ENCODE data around the gene AGAP3. TPM values are rescaled to one million over a fixed set of nuclear protein-coding genes. Genes with fewer than 3 reads are reported as not detected.
A peak's percentile ranks its signal among the peaks of the same experiment; 100 is the strongest.

AGAP3 gene
- total and polyA plus RNA-seq, 4 donors: 3.9 to 27.0 (median 17.6) TPM

- Histone ChIP-seq H3K36me3 (ENCODE audit: control insufficient read depth in 4 of 4, insufficient read depth in 3 of 4, low read depth in 1 of 4, low read length in 3 of 4) (peaks cover 0 to 1% (median 0%) of the 10 kb centered on the region in 4 donors), H3K4me3 (ENCODE audit: low read depth in 1 of 3, low read length in 3 of 3) (no peak overlapping the region), H3K27ac (ENCODE audit: low read depth in 1 of 2, low read length in 2 of 2) (peak overlapping the region; percentile 77 to 93), H3K27me3 (ENCODE audit: control insufficient read depth in 4 of 4, insufficient read depth in 4 of 4, low read length in 3 of 4) (no peaks in the 10 kb centered on the region), H3K9ac (ENCODE audit: low read depth in 1 of 2, low read length in 2 of 2) (no peak overlapping the region), H3K4me1 (ENCODE audit: control insufficient read depth in 4 of 4, insufficient read depth in 4 of 4, low read length in 3 of 4) (peaks cover 20 to 64% (median 49%) of the 10 kb centered on the region in 4 donors), H3K9me3 (ENCODE audit: control insufficient read depth in 4 of 4, low read length in 3 of 4) (no peaks in the 10 kb centered on the region)
- DNase-seq (ENCODE audit: low spot score): no peak
- TF ChIP-seq FOXA1 (IDR thresholded peaks at IDR 0.05): no peak
- no peak for TF ChIP-seq RAD21 (IDR thresholded peaks at IDR 0.05)
- no peak for TF ChIP-seq TAF1 (conservative IDR thresholded peaks at IDR 0.05)
- TF ChIP-seq NR2F2 (IDR thresholded peaks at IDR 0.05): no peak
- WGBS: 32% methylated on average over 5 of the region's 5 CpGs
Observed at GRCh38 chr7:151085329-151085690, 965 bp upstream of the AGAP3 start.

DNA sequence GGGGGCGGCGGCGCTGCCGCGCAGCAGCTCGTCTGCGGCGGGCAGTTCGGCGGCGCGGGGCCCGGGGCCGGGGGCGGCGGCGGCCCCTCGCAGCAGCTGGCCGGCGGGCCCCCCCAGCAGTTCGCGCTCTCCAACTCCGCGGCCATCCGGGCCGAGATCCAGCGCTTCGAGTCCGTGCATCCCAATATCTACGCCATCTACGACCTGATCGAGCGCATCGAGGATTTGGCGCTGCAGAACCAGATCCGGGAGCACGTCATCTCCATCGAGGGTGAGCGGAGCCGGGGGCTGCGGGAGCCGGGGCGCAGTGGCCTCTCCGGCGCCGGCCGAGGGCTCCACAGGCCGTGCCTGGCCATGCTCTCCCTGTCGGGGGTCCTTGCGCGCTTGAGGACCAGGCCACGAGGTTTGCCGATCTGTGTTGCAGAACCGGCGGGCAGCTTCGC is 548 bp downstream of the AGAP3 start:
- H3K27ac ChIP-seq (ENCODE audit: low read depth in 1 of 2, low read length in 2 of 2): peak overlapping the region; percentile 81 to 93
- H3K4me1 ChIP-seq (ENCODE audit: control insufficient read depth in 4 of 4, insufficient read depth in 4 of 4, low read length in 3 of 4): peaks cover 18 to 66% (median 53%) of the 10 kb centered on the region in 4 donors
- H3K9me3 ChIP-seq (ENCODE audit: control insufficient read depth in 4 of 4, low read length in 3 of 4): no peaks in the 10 kb centered on the region
- 1% methylated on average over 53 of the region's 56 CpGs for WGBS
- no peak for DNase-seq (ENCODE audit: low spot score)
- H3K36me3 ChIP-seq (ENCODE audit: control insufficient read depth in 4 of 4, insufficient read depth in 3 of 4, low read depth in 1 of 4, low read length in 3 of 4): no peaks in the 10 kb centered on the region
- peak overlapping the region; percentile 67 to 81 for H3K9ac ChIP-seq (ENCODE audit: low read depth in 1 of 2, low read length in 2 of 2)
- no peaks in the 10 kb centered on the region for H3K27me3 ChIP-seq (ENCODE audit: control insufficient read depth in 4 of 4, insufficient read depth in 4 of 4, low read length in 3 of 4)
- TF ChIP-seq NR2F2 (IDR thresholded peaks at IDR 0.05): no peak
- no peak for TF ChIP-seq RXRA (IDR thresholded peaks at IDR 0.05)
- TF ChIP-seq ZBTB33 (IDR thresholded peaks at IDR 0.05): no peak
- TF ChIP-seq FOXA2 (IDR thresholded peaks at IDR 0.05): no peak
- TF ChIP-seq FOXA1 (IDR thresholded peaks at IDR 0.05): no peak
- H3K4me3 ChIP-seq (ENCODE audit: low read depth in 1 of 3, low read length in 3 of 3): peak overlapping the region; percentile 75 to 91 (median 83)

DNA sequence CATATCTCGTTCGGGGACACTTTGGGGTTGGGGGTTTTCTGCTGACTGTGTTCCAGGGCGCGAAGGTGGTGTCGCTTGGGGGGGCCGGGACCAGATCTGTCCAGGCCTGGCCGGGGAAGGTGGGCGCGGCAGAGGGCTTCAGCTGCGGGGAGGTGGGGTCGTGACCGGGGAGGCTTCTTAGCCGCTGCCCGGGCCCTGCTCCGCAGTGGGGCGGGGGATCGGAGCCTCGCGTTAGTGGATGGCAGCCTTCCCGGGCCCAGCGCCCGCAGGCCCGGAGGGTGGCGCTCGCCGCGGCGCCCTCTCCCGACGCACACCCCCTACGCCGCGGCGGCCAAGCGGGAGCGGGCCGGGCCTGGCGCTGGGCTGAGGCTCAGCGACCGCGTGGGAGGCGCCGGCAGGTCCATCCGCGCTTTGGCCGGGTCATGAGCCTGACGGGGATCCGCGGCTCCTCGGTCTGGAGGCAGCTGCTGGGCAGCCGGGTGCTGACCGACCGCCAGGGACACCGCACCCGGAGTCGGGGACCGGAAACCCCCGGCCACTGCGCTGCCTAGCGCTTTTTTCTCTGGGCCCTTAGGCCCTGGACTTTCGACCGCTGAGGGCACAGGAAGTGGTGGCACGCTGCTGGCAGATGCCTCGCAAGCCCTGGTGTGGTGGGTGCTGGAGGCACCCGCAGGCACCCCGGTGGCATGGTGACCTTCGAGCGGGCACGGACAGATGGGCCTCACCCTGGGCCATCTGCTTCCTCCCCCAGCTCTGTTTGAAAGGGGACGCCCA is 1.2 kb downstream of the AGAP3 start:
- no peaks in the 10 kb centered on the region for H3K9me3 ChIP-seq (ENCODE audit: control insufficient read depth in 4 of 4, low read length in 3 of 4)
- peak overlapping the region; percentile 75 to 91 (median 83) for H3K4me3 ChIP-seq (ENCODE audit: low read depth in 1 of 3, low read length in 3 of 3)
- no peaks in the 10 kb centered on the region for H3K36me3 ChIP-seq (ENCODE audit: control insufficient read depth in 4 of 4, insufficient read depth in 3 of 4, low read depth in 1 of 4, low read length in 3 of 4)
- no peak for DNase-seq (ENCODE audit: low spot score)
- peaks cover 15 to 62% (median 47%) of the 10 kb centered on the region in 4 donors for H3K4me1 ChIP-seq (ENCODE audit: control insufficient read depth in 4 of 4, insufficient read depth in 4 of 4, low read length in 3 of 4)
- H3K9ac ChIP-seq (ENCODE audit: low read depth in 1 of 2, low read length in 2 of 2): peak overlapping the region; percentile 67 to 81
- H3K27ac ChIP-seq (ENCODE audit: low read depth in 1 of 2, low read length in 2 of 2): peak overlapping the region; percentile 81 to 93
- H3K27me3 ChIP-seq (ENCODE audit: control insufficient read depth in 4 of 4, insufficient read depth in 4 of 4, low read length in 3 of 4): no peaks in the 10 kb centered on the region
- WGBS: under 1% methylated on average over 70 of the region's 70 CpGs
- TF ChIP-seq FOXA2 (IDR thresholded peaks at IDR 0.05): no peak
- no peak for TF ChIP-seq ZBTB33 (IDR thresholded peaks at IDR 0.05)
- TF ChIP-seq, protein P1, sequence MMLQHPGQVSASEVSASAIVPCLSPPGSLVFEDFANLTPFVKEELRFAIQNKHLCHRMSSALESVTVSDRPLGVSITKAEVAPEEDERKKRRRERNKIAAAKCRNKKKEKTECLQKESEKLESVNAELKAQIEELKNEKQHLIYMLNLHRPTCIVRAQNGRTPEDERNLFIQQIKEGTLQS (IDR thresholded peaks at IDR 0.05): no peak
- peak; percentile 38 to 49 for TF ChIP-seq RXRA (IDR thresholded peaks at IDR 0.05)
- TF ChIP-seq NR2F2 (IDR thresholded peaks at IDR 0.05): no peak
- TF ChIP-seq HNF4G (IDR thresholded peaks at IDR 0.05): peak; percentile 67
- TF ChIP-seq FOXA1 (IDR thresholded peaks at IDR 0.05): no peak
- TF ChIP-seq EGR1 (IDR thresholded peaks at IDR 0.05; ENCODE audit: low read depth in 2 of 2): no peak
- TF ChIP-seq HNF4A (conservative IDR thresholded peaks at IDR 0.05): peak; percentile 89 to 90
- peak in 1 of 2 donors; percentile 61 for TF ChIP-seq GABPA (IDR thresholded peaks at IDR 0.05 in 1 of 2, conservative IDR thresholded peaks at IDR 0.05 in 1 of 2)
- TF ChIP-seq, protein P2, sequence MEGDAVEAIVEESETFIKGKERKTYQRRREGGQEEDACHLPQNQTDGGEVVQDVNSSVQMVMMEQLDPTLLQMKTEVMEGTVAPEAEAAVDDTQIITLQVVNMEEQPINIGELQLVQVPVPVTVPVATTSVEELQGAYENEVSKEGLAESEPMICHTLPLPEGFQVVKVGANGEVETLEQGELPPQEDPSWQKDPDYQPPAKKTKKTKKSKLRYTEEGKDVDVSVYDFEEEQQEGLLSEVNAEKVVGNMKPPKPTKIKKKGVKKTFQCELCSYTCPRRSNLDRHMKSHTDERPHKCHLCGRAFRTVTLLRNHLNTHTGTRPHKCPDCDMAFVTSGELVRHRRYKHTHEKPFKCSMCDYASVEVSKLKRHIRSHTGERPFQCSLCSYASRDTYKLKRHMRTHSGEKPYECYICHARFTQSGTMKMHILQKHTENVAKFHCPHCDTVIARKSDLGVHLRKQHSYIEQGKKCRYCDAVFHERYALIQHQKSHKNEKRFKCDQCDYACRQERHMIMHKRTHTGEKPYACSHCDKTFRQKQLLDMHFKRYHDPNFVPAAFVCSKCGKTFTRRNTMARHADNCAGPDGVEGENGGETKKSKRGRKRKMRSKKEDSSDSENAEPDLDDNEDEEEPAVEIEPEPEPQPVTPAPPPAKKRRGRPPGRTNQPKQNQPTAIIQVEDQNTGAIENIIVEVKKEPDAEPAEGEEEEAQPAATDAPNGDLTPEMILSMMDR (IDR thresholded peaks at IDR 0.05; ENCODE audit: low read depth, low read length, missing input control): peak; percentile 16
- TF ChIP-seq, protein P3, sequence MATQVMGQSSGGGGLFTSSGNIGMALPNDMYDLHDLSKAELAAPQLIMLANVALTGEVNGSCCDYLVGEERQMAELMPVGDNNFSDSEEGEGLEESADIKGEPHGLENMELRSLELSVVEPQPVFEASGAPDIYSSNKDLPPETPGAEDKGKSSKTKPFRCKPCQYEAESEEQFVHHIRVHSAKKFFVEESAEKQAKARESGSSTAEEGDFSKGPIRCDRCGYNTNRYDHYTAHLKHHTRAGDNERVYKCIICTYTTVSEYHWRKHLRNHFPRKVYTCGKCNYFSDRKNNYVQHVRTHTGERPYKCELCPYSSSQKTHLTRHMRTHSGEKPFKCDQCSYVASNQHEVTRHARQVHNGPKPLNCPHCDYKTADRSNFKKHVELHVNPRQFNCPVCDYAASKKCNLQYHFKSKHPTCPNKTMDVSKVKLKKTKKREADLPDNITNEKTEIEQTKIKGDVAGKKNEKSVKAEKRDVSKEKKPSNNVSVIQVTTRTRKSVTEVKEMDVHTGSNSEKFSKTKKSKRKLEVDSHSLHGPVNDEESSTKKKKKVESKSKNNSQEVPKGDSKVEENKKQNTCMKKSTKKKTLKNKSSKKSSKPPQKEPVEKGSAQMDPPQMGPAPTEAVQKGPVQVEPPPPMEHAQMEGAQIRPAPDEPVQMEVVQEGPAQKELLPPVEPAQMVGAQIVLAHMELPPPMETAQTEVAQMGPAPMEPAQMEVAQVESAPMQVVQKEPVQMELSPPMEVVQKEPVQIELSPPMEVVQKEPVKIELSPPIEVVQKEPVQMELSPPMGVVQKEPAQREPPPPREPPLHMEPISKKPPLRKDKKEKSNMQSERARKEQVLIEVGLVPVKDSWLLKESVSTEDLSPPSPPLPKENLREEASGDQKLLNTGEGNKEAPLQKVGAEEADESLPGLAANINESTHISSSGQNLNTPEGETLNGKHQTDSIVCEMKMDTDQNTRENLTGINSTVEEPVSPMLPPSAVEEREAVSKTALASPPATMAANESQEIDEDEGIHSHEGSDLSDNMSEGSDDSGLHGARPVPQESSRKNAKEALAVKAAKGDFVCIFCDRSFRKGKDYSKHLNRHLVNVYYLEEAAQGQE (IDR thresholded peaks at IDR 0.05): no peak
- peak; percentile 77 for TF ChIP-seq SP1 (IDR thresholded peaks at IDR 0.05)
- TF ChIP-seq MAX (IDR thresholded peaks at IDR 0.05): no peak
